ENCODE measurements around the gene LAMTOR5. TPM values are rescaled to one million over a fixed set of nuclear protein-coding genes. Genes with fewer than 3 reads are reported as not detected.

LAMTOR5 gene
- 179 to 197 TPM (median 184 TPM) in 5 replicates for total RNA-seq (2022; extraction: Qiagen RNA extraction)

DNA sequence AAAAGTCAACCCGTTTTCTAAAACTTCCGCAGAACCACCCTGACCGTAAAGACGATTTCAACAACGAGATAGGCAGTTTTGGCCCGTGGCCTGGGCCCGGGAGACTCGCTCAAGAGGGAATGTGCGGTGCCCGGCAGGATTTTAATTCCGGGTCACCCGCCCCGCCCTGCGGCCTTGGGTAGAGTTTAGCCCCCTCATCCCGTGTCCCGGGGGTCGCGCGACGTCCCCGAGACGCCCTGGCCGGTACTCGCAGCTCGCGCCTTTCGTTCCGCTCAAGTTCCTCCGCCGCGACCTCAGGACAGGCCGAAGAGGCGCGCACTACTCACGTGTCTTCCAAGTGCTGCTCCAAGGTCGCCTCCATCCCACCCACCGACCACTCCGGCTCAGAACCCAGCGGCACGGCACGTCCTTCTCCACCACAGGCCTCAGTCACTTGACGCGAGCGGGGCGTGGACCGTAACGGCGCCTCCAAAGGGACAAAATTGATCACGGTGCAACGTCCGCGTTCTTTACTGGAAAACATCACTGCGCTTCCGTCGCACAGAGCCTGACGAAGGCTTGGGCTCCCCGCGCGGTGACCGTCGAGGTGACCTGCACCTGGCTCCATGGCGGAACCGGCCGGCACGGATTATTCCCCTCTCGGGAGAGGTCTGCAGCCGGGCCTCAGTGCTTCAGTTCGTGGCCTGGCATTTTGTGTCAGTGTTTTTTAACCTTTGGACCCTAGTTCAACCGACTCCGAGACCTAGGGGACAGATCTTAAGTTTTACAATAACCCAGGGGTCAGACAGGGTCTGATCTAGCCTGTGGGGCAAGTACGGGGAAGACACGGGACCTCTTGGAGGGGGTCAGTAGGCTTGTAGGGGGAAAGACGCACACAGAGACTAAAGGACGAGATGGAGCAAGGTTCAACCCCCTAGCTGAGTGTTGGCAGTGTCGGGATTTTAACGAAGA, at the start of gene LAMTOR5:
Gene LAMTOR5 (minus strand): TSS at position 435 of the 951 bp plus-strand sequence. CDS start 74 bp downstream, at position 361.

DNA sequence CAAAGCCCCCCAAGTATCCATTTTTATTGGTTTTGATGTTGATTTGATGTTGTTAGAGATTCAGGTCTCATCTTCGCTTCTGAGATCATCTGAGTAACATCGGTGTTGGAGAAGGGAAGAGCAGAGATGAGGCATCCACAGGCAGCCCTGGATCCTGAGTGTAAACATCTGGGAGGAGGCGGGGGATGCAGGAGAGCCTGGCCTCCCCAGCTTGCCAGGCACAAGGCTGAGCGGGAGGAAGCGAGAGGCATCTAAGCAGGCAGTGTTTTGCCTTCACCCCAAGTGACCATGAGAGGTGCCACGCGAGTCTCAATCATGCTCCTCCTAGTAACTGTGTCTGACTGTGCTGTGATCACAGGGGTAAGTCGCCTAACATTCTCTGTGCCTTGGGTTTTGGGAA, 43.4 kb upstream of the LAMTOR5 start, which contains the start of gene PROK1:
Gene PROK1 (plus strand): TSS at position 221 of the 400 bp plus-strand sequence. CDS start 68 bp downstream, at position 289.

DNA sequence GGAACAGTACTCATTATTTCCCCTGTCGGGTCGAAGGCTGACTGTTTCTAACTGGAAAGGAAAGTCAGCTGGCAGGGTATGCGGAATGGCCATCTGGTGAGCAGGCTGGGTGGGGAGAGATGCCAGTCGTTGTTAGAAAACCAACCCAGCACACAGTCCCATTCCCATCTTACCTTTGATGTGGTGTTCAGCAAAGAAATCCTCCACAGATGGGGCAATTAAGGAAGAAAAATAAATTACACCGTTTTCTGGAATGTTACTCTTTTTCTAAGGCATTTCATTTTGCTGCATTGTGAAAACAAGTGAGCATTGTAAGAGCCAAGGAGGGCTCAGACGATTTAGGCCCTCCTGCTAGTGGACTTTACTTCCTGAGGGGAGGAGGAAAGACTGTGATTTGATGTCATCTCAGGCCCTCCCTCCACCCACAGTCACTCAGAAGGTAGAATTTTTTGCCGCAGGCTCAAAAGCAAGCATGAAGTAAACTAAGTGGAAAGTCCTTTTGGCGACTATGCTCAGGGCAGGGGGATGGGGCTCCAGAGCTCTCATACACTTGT, 16.7 kb downstream of the LAMTOR5 start, which contains the start of gene SLC16A4:
Gene SLC16A4 (minus strand): TSS at position 335 of the 554 bp plus-strand sequence. CDS start 1,703 bp downstream, outside the sequence.

Other genes with a start within 250 kb of the LAMTOR5 start
- gene KCNC4, start 197.4 kb downstream of the LAMTOR5 start, total RNA-seq (2022; extraction: Qiagen RNA extraction) = 2.2 to 4.1 TPM (median 3.7 TPM) in 5 replicates
- 5.9 to 9.4 TPM (median 8.1 TPM) in 5 replicates for gene RBM15, start 68.3 kb downstream of the LAMTOR5 start, total RNA-seq (2022; extraction: Qiagen RNA extraction)
- 25.7 to 37.3 TPM (median 31.4 TPM) in 5 replicates for gene SLC16A4, start 16.7 kb downstream of the LAMTOR5 start, total RNA-seq (2022; extraction: Qiagen RNA extraction)
- gene PROK1, start 43.5 kb upstream of the LAMTOR5 start, total RNA-seq (2022; extraction: Qiagen RNA extraction) = not detected in 5 replicates
- gene KCNA10, start 111.5 kb upstream of the LAMTOR5 start, total RNA-seq (2022; extraction: Qiagen RNA extraction) = not detected in 5 replicates
- gene KCNA2, start 198.7 kb upstream of the LAMTOR5 start, total RNA-seq (2022; extraction: Qiagen RNA extraction) = 0.02 to 0.10 TPM in 2 of 5 replicates, not detected in the others

All from A549 treated with Mapracorat at 1 μM for 4 hours (cell line).